Vagina (tissue), 2 donors: ENCODE results near the gene INAFM2. TPM values are rescaled to one million over a fixed set of nuclear protein-coding genes. Genes with fewer than 3 reads are reported as not detected.

ENCODE experiments used
- DNase-seq, 2 donors: peaks; one replicate each; pipeline ENCODE4 v3.0.0-alpha.2; 2017; ENCODE audit errors: extremely low spot score in 2 of 2
- H3K27ac ChIP-seq: fragments of 200-600 bp; sonication (generic); one replicate; pipeline ENCODE4 v1.5.1; 2019
- H3K27me3 ChIP-seq: fragments of 200-600 bp; sonication (generic); one replicate; pipeline ENCODE4 v1.5.1; 2019
- H3K36me3 ChIP-seq, 2 donors: fragments of 200-600 bp; sonication (generic); one replicate each; pipeline ENCODE4 v1.5.1; 2017 to 2019
- H3K4me1 ChIP-seq: fragments of 200-600 bp; sonication (generic); one replicate; pipeline ENCODE4 v1.5.1; 2019
- H3K4me3 ChIP-seq, 2 donors: fragments of 200-600 bp; sonication (generic); 1 replicate in 1 of 2; 2 replicates in 1 of 2; pipeline ENCODE4 v1.5.1; 2016 to 2019
- H3K9me3 ChIP-seq: fragments of 200-600 bp; sonication (generic); one replicate; pipeline ENCODE4 v1.5.1; 2019
- CTCF ChIP-seq, 3 experiments: fragments of 450-650 bp in 2 of 3; fragments of 200-600 bp in 1 of 3; sonication (generic) in 1 of 3; IDR thresholded peaks; one replicate each; pipeline ENCODE4 v1.5.1; 2017 to 2019; ENCODE audit warnings: antibody characterized with exemption in 3 of 3, mild to moderate bottlenecking in 2 of 3, moderate library complexity in 2 of 3
- POLR2A ChIP-seq, 2 donors: fragments of 450-650 bp; IDR thresholded peaks; one replicate each; pipeline ENCODE4 v1.6.1; 2017; ENCODE audit warnings: antibody characterized with exemption in 2 of 2, mild to moderate bottlenecking in 2 of 2, moderate library complexity in 2 of 2
- POLR2AphosphoS5 ChIP-seq, 2 donors: sonication (generic); formaldehyde crosslinking; IDR thresholded peaks; one replicate each; pipeline ENCODE4 v1.9.0; 2017; ENCODE audit warnings: antibody characterized with exemption in 2 of 2, mild to moderate bottlenecking in 2 of 2, low read depth in 1 of 2; ENCODE audit not compliant: insufficient read depth in 1 of 2
- intact Hi-C: fragments of 100-400 bp; cut with DNase I; formaldehyde crosslinking; loops from one replicate; pipeline ENCODE4 v1.15.1; 2023
- total RNA-seq: library from RNA; depleted of rRNA; stranded (reverse); fragments of >200 nt; gene quantifications from one replicate; pipeline ENCODE4 v1.2.3, GENCODE V29; 2016

INAFM2 gene
- total RNA-seq, 1 donor from 2014 or later: 5.2 TPM

- no peaks in the 10 kb centered on the region for H3K9me3 ChIP-seq
- no peak overlapping the region for H3K27ac ChIP-seq
- no peaks in the 10 kb centered on the region for H3K36me3 ChIP-seq
- no peaks in the 10 kb centered on the region for H3K27me3 ChIP-seq
- no peak overlapping the region for H3K4me3 ChIP-seq
- DNase-seq: no peak
- TF ChIP-seq POLR2AphosphoS5 (IDR thresholded peaks at IDR 0.05; ENCODE audit: insufficient read depth in 1 of 2, low read depth in 1 of 2) (no peak), CTCF (IDR thresholded peaks at IDR 0.05) (no peak), POLR2A (IDR thresholded peaks at IDR 0.05) (no peak)
- intact Hi-C loops: loop anchor here (10.0 kb wide), 1 partner anchor 79 kb away; no protein-coding TSS in a partner anchor
- peaks cover 39% of the 10 kb centered on the region for H3K4me1 ChIP-seq
Observed at GRCh38 chr15:40345225-40345866, 21.9 kb downstream of the INAFM2 start.

GRCh38 chr15:40345867-40346578 lies 22.5 kb downstream of the INAFM2 start:
- no peaks in the 10 kb centered on the region for H3K36me3 ChIP-seq
- no peaks in the 10 kb centered on the region for H3K9me3 ChIP-seq
- no peak overlapping the region for H3K27ac ChIP-seq
- H3K4me1 ChIP-seq: peaks cover 32% of the 10 kb centered on the region
- intact Hi-C loops: loop anchor here (10.0 kb wide), 1 partner anchor 79 kb away; no protein-coding TSS in a partner anchor
- H3K27me3 ChIP-seq: no peaks in the 10 kb centered on the region
- no peak overlapping the region for H3K4me3 ChIP-seq
- no peak for DNase-seq
- TF ChIP-seq POLR2A (IDR thresholded peaks at IDR 0.05) (no peak), POLR2AphosphoS5 (IDR thresholded peaks at IDR 0.05; ENCODE audit: insufficient read depth in 1 of 2, low read depth in 1 of 2) (no peak), CTCF (IDR thresholded peaks at IDR 0.05) (no peak)

GRCh38 chr15:40346579-40347558 lies 23.4 kb downstream of the INAFM2 start:
- TF ChIP-seq POLR2A (IDR thresholded peaks at IDR 0.05) (no peak), CTCF (IDR thresholded peaks at IDR 0.05) (no peak), POLR2AphosphoS5 (IDR thresholded peaks at IDR 0.05; ENCODE audit: insufficient read depth in 1 of 2, low read depth in 1 of 2) (no peak)
- no peak overlapping the region for H3K4me3 ChIP-seq
- no peaks in the 10 kb centered on the region for H3K36me3 ChIP-seq
- no peaks in the 10 kb centered on the region for H3K9me3 ChIP-seq
- intact Hi-C loops: loop anchor here (10.0 kb wide), 1 partner anchor 78 kb away; no protein-coding TSS in a partner anchor
- peaks cover 24% of the 10 kb centered on the region for H3K4me1 ChIP-seq
- no peak overlapping the region for H3K27ac ChIP-seq
- DNase-seq: no peak
- H3K27me3 ChIP-seq: no peaks in the 10 kb centered on the region

- peak overlapping the region; percentile 53 for H3K27ac ChIP-seq
Observed at GRCh38 chr15:40347559-40348473, 24.3 kb downstream of the INAFM2 start.

More at GRCh38 chr15:40347559-40348473, 24.3 kb downstream of the INAFM2 start:
- H3K4me3 ChIP-seq: no peak overlapping the region
- H3K4me1 ChIP-seq: peaks cover 23% of the 10 kb centered on the region
- intact Hi-C loops: loop anchor here (10.0 kb wide), 1 partner anchor 77 kb away; no protein-coding TSS in a partner anchor
- no peak for DNase-seq
- no peaks in the 10 kb centered on the region for H3K9me3 ChIP-seq
- H3K36me3 ChIP-seq: no peaks in the 10 kb centered on the region
- H3K27me3 ChIP-seq: no peaks in the 10 kb centered on the region
- TF ChIP-seq POLR2AphosphoS5 (IDR thresholded peaks at IDR 0.05; ENCODE audit: insufficient read depth in 1 of 2, low read depth in 1 of 2): no peak
- TF ChIP-seq CTCF (IDR thresholded peaks at IDR 0.05): no peak
- TF ChIP-seq POLR2A (IDR thresholded peaks at IDR 0.05): no peak
